ENCODE results near the gene MELTF.

GRCh38 chr3:197021231-197021630 lies 8.4 kb downstream of the MELTF start:
- TF ChIP-seq POLR2A (IDR thresholded peaks at IDR 0.05) (no peak), CTCF (IDR thresholded peaks at IDR 0.05) (no peak)

All from right lobe of liver (tissue), 4 donors.